B cell (primary cell): ENCODE results near the gene NR4A3. TPM values are rescaled to one million over a fixed set of nuclear protein-coding genes. Genes with fewer than 3 reads are reported as not detected.

ENCODE experiments used
- ATAC-seq: fragments of 200-7000 bp; cut with Tn5 transposase; one replicate; pipeline ENCODE4 v1.10.0; 2021; ENCODE audit warnings: low read depth, mild to moderate bottlenecking, moderate number of reproducible peaks, moderate library complexity
- CTCF ChIA-PET: fragments of 350-600 bp; sonication (Branson Sonifier 250); formaldehyde crosslinking; loops from one replicate; lab custom pipeline; 2021; ENCODE audit warnings: antibody characterized with exemption, inconsistent platforms; lab: Charles Lee
- POLR2A ChIA-PET: fragments of 350-600 bp; sonication (Branson Sonifier 250); formaldehyde crosslinking; loops from one replicate; lab custom pipeline; 2021; ENCODE audit warnings: antibody characterized with exemption; lab: Charles Lee
- DNase-seq: peaks from one replicate; pipeline ENCODE4 v3.0.0; 2013
- H2AFZ ChIP-seq: 2 replicates; pipeline ENCODE4 v1.6.1; 2012; ENCODE audit warnings: mild to moderate bottlenecking, low read depth, low read length; ENCODE audit not compliant: insufficient read depth, poor library complexity, severe bottlenecking
- H3K27ac ChIP-seq, 2 donors: 1 replicate in 1 of 2; 2 replicates in 1 of 2; pipeline ENCODE4 v1.5.1; 2012 to 2013; ENCODE audit warnings: low read length in 2 of 2, mild to moderate bottlenecking in 2 of 2, moderate library complexity in 1 of 2
- H3K27me3 ChIP-seq, 4 experiments: fragments of 200-600 bp in 1 of 4; sonication (generic) in 1 of 4; replicated peaks in 1 of 4; 1 replicate in 2 of 4; 2 replicates in 2 of 4; pipeline versions ENCODE4 v1.6.1 to v1.7.0; 2013 to 2016; ENCODE audit warnings: low read length in 3 of 4, mild to moderate bottlenecking in 2 of 4, mixed read lengths in 1 of 4, moderate library complexity in 1 of 4; ENCODE audit not compliant: insufficient read depth in 4 of 4, control insufficient read depth in 3 of 4; ENCODE audit errors: control extremely low read depth in 1 of 4
- H3K36me3 ChIP-seq, 2 experiments: replicated peaks in 1 of 2; 1 replicate in 1 of 2; 2 replicates in 1 of 2; pipeline versions ENCODE4 v1.6.1 to v1.7.1; 2013; ENCODE audit warnings: low read length in 1 of 2; ENCODE audit not compliant: insufficient read depth in 2 of 2, control insufficient read depth in 1 of 2; ENCODE audit errors: control extremely low read depth in 1 of 2, extremely low read depth in 1 of 2
- H3K4me1 ChIP-seq, 2 donors: fragments of 200-600 bp in 1 of 2; sonication (generic) in 1 of 2; 1 replicate in 1 of 2; 2 replicates in 1 of 2; pipeline versions ENCODE4 v1.5.1 to v1.6.1; 2013 to 2017; ENCODE audit warnings: low read length in 2 of 2; ENCODE audit not compliant: control insufficient read depth in 2 of 2, insufficient read depth in 2 of 2
- H3K4me2 ChIP-seq: replicated peaks from 2 replicates; pipeline ENCODE3; 2012; ENCODE audit warnings: mild to moderate bottlenecking, low read depth, low read length; ENCODE audit not compliant: poor library complexity, severe bottlenecking
- H3K4me3 ChIP-seq, 5 experiments: fragments of 200-600 bp in 1 of 5; sonication (generic) in 1 of 5; 1 replicate in 3 of 5; 2 replicates in 2 of 5; pipeline versions ENCODE4 v1.5.1 to v1.7.0; 2011 to 2016; ENCODE audit warnings: low read length in 4 of 5, mild to moderate bottlenecking in 4 of 5, low read depth in 2 of 5, control low read depth in 1 of 5, moderate library complexity in 1 of 5; ENCODE audit not compliant: insufficient read depth in 1 of 5; ENCODE audit errors: control extremely low read depth in 1 of 5, extremely low read depth in 1 of 5
- H3K79me2 ChIP-seq: fragments of 200-600 bp; sonication (generic); one replicate; pipeline ENCODE4 v1.6.0; 2016; ENCODE audit warnings: low read length; ENCODE audit not compliant: control insufficient read depth, insufficient read depth
- H3K9ac ChIP-seq: fragments of 200-600 bp; sonication (generic); 2 replicates; pipeline ENCODE4 v1.6.1; 2017; ENCODE audit warnings: mild to moderate bottlenecking, low read length, moderate library complexity
- H3K9me3 ChIP-seq, 3 donors: one replicate each; pipeline versions ENCODE4 v1.6.1 to v1.7.1; 2013; ENCODE audit warnings: low read length in 2 of 3; ENCODE audit not compliant: control insufficient read depth in 2 of 3, insufficient read depth in 1 of 3; ENCODE audit errors: control extremely low read depth in 1 of 3
- H4K20me1 ChIP-seq: 2 replicates; pipeline ENCODE4 v1.6.0; 2012; ENCODE audit warnings: mild to moderate bottlenecking, low read length; ENCODE audit not compliant: insufficient read depth, control insufficient read depth, poor library complexity, severe bottlenecking
- H3K27ac Mint-ChIP-seq: one replicate; pipeline ENCODE4 v1.8.0; 2021; ENCODE audit warnings: mixed read lengths
- H3K27me3 Mint-ChIP-seq: one replicate; pipeline ENCODE4 v1.8.0; 2021; ENCODE audit warnings: mixed read lengths
- H3K4me1 Mint-ChIP-seq: one replicate; pipeline ENCODE4 v1.8.0; 2021; ENCODE audit warnings: mixed read lengths
- H3K4me3 Mint-ChIP-seq: one replicate; pipeline ENCODE4 v1.8.0; 2021; ENCODE audit warnings: mixed read lengths
- H3K9me3 Mint-ChIP-seq: one replicate; pipeline ENCODE4 v1.8.0; 2022; ENCODE audit warnings: mixed read lengths; ENCODE audit not compliant: insufficient read depth
- CTCF ChIP-seq: fragments of 200-600 bp; IDR thresholded peaks from one replicate; pipeline ENCODE4 v1.8.0; 2022; ENCODE audit warnings: antibody characterized with exemption, mild to moderate bottlenecking
- EZH2 ChIP-seq: IDR thresholded peaks from 2 replicates; pipeline ENCODE4 v1.6.1; 2012; ENCODE audit warnings: borderline replicate concordance, low read depth, mild to moderate bottlenecking, moderate library complexity, low read length; ENCODE audit not compliant: insufficient read depth, poor library complexity, severe bottlenecking
- WGBS: methylation state at CpG from one replicate; pipeline ENCODE4 v1.1.5; 2013; ENCODE audit warnings: missing lambda C conversion rate; ENCODE audit not compliant: insufficient coverage; 5-methylcytosine and 5-hydroxymethylcytosine counted together
- intact Hi-C: fragments of 100-400 bp; cut with micrococcal nuclease; formaldehyde crosslinking; loops from one replicate; pipeline ENCODE4 v1.10.0; 2022
- polyA plus RNA-seq: library from polyadenylated mRNA; depleted of rRNA; stranded (reverse); fragments of >200 nt; gene quantifications from 2 replicates; pipeline ENCODE4 v1.2.3, GENCODE V29; 2012
- total RNA-seq, 2 donors: library from RNA; stranded (reverse); fragments of 120-200 nt in 1 of 2; gene quantifications; 1 replicate in 1 of 2; 2 replicates in 1 of 2; pipeline versions ENCODE4 v1.2.3 to v1.2.4, GENCODE V29; 2013 to 2022

NR4A3 gene
- total and polyA plus RNA-seq, 2 donors (not counting 1 experiment from before 2014, with no cell fraction given), result 2.5 to 20.1 TPM

DNA sequence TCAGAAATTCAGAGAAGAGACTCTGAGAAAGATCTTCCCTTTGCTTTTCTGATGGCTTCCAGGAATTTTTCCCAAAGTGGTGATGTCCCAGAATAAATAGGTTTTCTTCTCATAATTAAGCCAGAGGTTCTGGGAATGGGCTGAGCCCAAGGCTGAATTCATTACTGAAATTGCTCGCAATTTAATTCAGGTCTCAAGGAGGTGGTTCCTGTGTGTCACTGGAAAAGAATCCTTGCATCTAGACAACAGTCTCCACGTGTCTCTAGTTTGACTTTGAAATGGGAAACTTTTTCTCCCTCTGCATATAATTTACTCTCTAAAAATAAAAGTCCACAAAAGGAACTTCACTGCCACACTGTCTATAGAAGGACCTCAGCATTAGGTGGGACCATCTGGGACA, 57.0 kb downstream of the NR4A3 start:
- Mint-ChIP-seq H3K27ac (no peak overlapping the region), H3K4me3 (no peak overlapping the region), H3K4me1 (peaks cover 4% of the 10 kb centered on the region), H3K27me3 (peaks cover 3% of the 10 kb centered on the region), H3K9me3 (peaks cover 3% of the 10 kb centered on the region)
- Histone ChIP-seq H3K4me1 (peaks cover 0 to 3% of the 10 kb centered on the region in 2 donors), H4K20me1 (no peaks in the 10 kb centered on the region), H3K9me3 (peaks cover 1 to 10% (median 8%) of the 10 kb centered on the region in 3 donors), H3K79me2 (no peaks in the 10 kb centered on the region), H3K9ac (no peak overlapping the region), H2AFZ (no peak overlapping the region), H3K36me3 (no peaks in the 10 kb centered on the region), H3K27me3 (no peaks in the 10 kb centered on the region), H3K4me3 (no peak overlapping the region), H3K27ac (no peak overlapping the region), H3K4me2 (no peak overlapping the region)
- intact Hi-C loops, result no loop called here
- DNase-seq (no peak), ATAC-seq (no peak)
- CTCF ChIA-PET, result no interaction called here
- POLR2A ChIA-PET, result no interaction called here
- TF ChIP-seq CTCF (no peak), EZH2 (no peak)
- WGBS, result 100% methylated on average over 1 of the region's 2 CpGs

DNA sequence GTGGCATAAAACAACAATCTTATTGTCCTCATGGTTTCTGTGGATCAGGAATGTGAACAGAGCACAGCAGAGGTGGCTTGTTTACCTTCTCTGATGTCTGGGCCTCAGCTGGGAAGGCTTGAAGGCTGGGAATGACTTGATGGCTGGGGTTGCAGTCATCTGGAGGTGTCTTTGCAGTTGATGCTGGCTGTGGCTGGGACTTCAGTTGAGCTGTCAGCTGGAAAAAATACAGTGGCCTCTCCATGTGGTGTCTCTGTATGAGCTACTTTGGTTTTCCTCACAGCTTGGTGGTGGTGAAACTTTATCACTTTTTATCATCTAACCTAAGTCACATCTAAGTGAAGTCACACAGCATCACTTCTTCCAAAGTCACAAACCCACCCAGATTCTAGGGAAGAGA, 60.1 kb downstream of the NR4A3 start:
- H3K27ac Mint-ChIP-seq, result no peak overlapping the region

More for the DNA sequence above, 60.1 kb downstream of the NR4A3 start:
- TF ChIP-seq EZH2, result no peak
- TF ChIP-seq CTCF, result no peak
- Mint-ChIP-seq H3K27me3 (no peaks in the 10 kb centered on the region), H3K4me3 (no peak overlapping the region), H3K9me3 (no peaks in the 10 kb centered on the region), H3K4me1 (no peaks in the 10 kb centered on the region)
- H3K4me1 ChIP-seq, result no peaks in the 10 kb centered on the region
- no peak for ATAC-seq
- H3K36me3 ChIP-seq, result no peaks in the 10 kb centered on the region
- no peaks in the 10 kb centered on the region for H4K20me1 ChIP-seq
- POLR2A ChIA-PET, result interaction anchor here (0.7 kb wide), 1 partner anchor 52 kb away, joined by 6 read pairs; no protein-coding TSS in a partner anchor
- CTCF ChIA-PET, result no interaction called here
- no peak for DNase-seq
- H3K9me3 ChIP-seq, result no peaks in the 10 kb centered on the region
- intact Hi-C loops, result no loop called here
- H3K4me3 ChIP-seq, result no peak overlapping the region
- no peaks in the 10 kb centered on the region for H3K27me3 ChIP-seq
- H3K27ac ChIP-seq, result no peak overlapping the region
- H3K4me2 ChIP-seq, result no peak overlapping the region
- no peak overlapping the region for H3K9ac ChIP-seq
- no peak overlapping the region for H2AFZ ChIP-seq
- no peaks in the 10 kb centered on the region for H3K79me2 ChIP-seq
